ENCODE measurements around the gene COQ2. TPM values are rescaled to one million over a fixed set of nuclear protein-coding genes. Genes with fewer than 3 reads are reported as not detected.

COQ2 gene
- total RNA-seq, 3 donors from 2014 or later (not counting 1 experiment from before 2014, with no cell fraction given): 4.7 to 9.7 (median 7.0) TPM

DNA sequence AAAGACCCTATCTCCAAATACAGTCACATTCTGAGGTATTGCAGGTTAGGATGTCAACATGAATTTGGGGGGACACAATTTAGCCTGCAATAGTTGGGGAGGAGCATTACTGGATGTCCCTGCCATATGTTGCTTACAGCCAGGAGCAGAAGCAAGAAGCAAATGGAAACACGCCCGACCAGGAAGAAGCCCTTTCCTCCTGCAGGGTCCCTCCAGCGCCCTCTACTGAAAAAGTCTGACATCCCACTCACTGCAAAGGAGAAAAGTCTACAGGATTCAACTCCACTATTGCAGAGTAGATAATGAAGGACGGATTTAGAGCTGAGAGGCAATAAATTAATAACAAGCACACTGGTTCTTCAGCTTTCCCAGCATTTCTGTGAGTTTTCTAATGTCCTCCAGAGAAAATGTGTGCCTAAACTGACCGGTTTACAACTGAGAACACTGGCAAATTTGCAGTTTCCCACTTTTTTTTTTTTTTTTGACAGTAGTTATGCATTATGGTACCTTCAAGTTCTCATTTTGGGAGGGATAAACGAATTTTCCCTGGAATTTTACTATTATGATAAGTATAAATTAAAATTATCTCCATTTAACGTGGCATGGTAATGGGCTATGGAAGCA is 31.7 kb downstream of the COQ2 start:
- peak; percentile 51 to 90 for DNase-seq
- no peaks in the 10 kb centered on the region for H3K36me3 Mint-ChIP-seq
- ATAC-seq: peak; percentile 85 to 95 (median 95)
- no peaks in the 10 kb centered on the region for H3K27me3 Mint-ChIP-seq (ENCODE audit: low read depth in 2 of 2)
- H3K9me3 Mint-ChIP-seq: no peaks in the 10 kb centered on the region
- H3K9me3 ChIP-seq (ENCODE audit: control insufficient read depth, insufficient read depth, low read length): no peaks in the 10 kb centered on the region
- peak overlapping the region; percentile 23 for H3K4me3 Mint-ChIP-seq
- H3K27ac Mint-ChIP-seq: peak overlapping the region; percentile 76 to 82
- TF ChIP-seq, protein P1, sequence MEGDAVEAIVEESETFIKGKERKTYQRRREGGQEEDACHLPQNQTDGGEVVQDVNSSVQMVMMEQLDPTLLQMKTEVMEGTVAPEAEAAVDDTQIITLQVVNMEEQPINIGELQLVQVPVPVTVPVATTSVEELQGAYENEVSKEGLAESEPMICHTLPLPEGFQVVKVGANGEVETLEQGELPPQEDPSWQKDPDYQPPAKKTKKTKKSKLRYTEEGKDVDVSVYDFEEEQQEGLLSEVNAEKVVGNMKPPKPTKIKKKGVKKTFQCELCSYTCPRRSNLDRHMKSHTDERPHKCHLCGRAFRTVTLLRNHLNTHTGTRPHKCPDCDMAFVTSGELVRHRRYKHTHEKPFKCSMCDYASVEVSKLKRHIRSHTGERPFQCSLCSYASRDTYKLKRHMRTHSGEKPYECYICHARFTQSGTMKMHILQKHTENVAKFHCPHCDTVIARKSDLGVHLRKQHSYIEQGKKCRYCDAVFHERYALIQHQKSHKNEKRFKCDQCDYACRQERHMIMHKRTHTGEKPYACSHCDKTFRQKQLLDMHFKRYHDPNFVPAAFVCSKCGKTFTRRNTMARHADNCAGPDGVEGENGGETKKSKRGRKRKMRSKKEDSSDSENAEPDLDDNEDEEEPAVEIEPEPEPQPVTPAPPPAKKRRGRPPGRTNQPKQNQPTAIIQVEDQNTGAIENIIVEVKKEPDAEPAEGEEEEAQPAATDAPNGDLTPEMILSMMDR (IDR thresholded peaks at IDR 0.05): peak; percentile 84
- H3K27ac ChIP-seq (ENCODE audit: low read length): peak overlapping the region; percentile 22
- peaks cover 39 to 42% of the 10 kb centered on the region in 2 donors for H3K4me1 Mint-ChIP-seq
- no peaks in the 10 kb centered on the region for H3K27me3 ChIP-seq (ENCODE audit: control insufficient read depth, insufficient read depth, low read length)
- no peaks in the 10 kb centered on the region for H3K36me3 ChIP-seq (ENCODE audit: control insufficient read depth, insufficient read depth, low read length)
- WGBS (ENCODE audit: insufficient coverage): 42% methylated on average over 5 of the region's 7 CpGs
- intact Hi-C loops (cut with micrococcal nuclease): loop anchor here (2.0 to 5.0 kb wide), 2 partner anchors 126 to 142 kb away; no protein-coding TSS in a partner anchor
- H3K4me3 ChIP-seq (ENCODE audit: low read length): no peak overlapping the region
- H3K4me1 ChIP-seq (ENCODE audit: control insufficient read depth, insufficient read depth, low read length): peaks cover 25% of the 10 kb centered on the region

DNA sequence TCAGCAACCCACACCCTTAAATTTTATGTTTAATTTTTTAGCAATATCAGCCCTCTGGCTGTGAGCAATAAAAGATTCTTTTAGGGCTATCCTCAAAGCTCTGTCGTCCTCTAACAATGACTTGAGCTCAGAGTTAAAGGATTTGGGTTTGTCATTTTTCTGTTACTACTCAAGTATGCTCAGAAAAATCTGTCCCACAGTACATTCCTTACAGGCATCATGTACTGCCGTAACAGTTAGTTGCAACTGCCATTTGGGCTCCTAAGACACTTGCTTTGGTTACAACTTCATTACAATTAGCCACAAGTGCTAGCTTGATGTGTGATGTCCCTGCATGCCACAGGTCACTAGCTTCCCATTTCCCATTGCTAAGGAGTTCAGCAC is 33.2 kb downstream of the COQ2 start:
- ATAC-seq (no peak), DNase-seq (no peak)
- WGBS (ENCODE audit: insufficient coverage): 75% methylated on average over 2 of the region's 2 CpGs
- H3K4me1 ChIP-seq (ENCODE audit: control insufficient read depth, insufficient read depth, low read length): peaks cover 32% of the 10 kb centered on the region
- no peaks in the 10 kb centered on the region for H3K36me3 Mint-ChIP-seq
- no peaks in the 10 kb centered on the region for H3K27me3 Mint-ChIP-seq (ENCODE audit: low read depth in 2 of 2)
- TF ChIP-seq, protein P1 (IDR thresholded peaks at IDR 0.05): no peak
- H3K9me3 Mint-ChIP-seq: no peaks in the 10 kb centered on the region
- H3K27ac ChIP-seq (ENCODE audit: low read length): no peak overlapping the region
- no peak overlapping the region for H3K4me3 ChIP-seq (ENCODE audit: low read length)
- peaks cover 43 to 45% of the 10 kb centered on the region in 2 donors for H3K4me1 Mint-ChIP-seq
- H3K27me3 ChIP-seq (ENCODE audit: control insufficient read depth, insufficient read depth, low read length): no peaks in the 10 kb centered on the region
- H3K27ac Mint-ChIP-seq: peak overlapping the region; percentile 53 to 82
- intact Hi-C loops (cut with micrococcal nuclease): loop anchor here (5.0 kb wide), 1 partner anchor 124 kb away; no protein-coding TSS in a partner anchor
- H3K36me3 ChIP-seq (ENCODE audit: control insufficient read depth, insufficient read depth, low read length): no peaks in the 10 kb centered on the region
- peak overlapping the region; percentile 23 for H3K4me3 Mint-ChIP-seq
- H3K9me3 ChIP-seq (ENCODE audit: control insufficient read depth, insufficient read depth, low read length): no peaks in the 10 kb centered on the region

DNA sequence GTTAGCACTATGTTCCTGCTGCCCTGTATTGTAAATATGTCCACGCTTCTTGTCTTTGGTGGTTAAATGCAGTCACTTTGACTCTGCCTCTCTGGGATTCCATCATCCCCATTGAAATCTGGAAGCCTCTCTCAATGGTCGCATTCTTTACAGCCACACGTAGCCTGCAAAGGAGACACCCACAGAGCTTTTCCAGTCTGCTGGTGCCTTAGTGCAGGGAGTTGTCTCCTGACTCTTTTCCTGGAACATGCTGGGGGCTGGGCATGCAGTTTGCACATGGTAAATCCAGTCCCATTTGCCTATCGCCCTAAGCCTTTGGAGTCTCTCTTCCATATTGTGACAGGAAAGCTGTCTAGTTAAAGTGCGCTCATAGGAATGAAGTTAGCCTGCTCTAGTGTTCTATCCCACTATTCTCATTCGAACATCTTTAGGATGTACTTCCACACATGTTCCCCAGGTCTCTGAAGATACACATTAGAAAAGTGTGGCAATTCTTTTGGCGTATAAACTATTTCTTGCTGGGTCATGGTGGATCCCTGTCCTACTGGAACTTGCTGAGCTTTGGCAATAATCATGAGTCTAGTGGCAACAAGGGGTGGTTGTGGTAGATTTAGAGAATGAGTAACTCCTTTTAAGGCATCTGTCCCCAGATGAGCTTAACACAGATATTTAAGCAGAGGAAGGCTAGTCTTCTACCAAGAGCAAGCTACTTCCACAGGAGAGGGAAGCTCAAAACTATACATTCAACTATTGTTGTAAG is 33.7 kb downstream of the COQ2 start:
- Mint-ChIP-seq H3K27ac (peak overlapping the region; percentile 53 to 82), H3K4me1 (peaks cover 49 to 51% of the 10 kb centered on the region in 2 donors), H3K4me3 (peak overlapping the region; percentile 46), H3K27me3 (ENCODE audit: low read depth in 2 of 2) (no peaks in the 10 kb centered on the region), H3K9me3 (no peaks in the 10 kb centered on the region), H3K36me3 (no peaks in the 10 kb centered on the region)
- intact Hi-C loops (cut with micrococcal nuclease): loop anchor here (5.0 kb wide), 1 partner anchor 124 kb away; no protein-coding TSS in a partner anchor
- H3K4me1 ChIP-seq (ENCODE audit: control insufficient read depth, insufficient read depth, low read length): peaks cover 29% of the 10 kb centered on the region
- ATAC-seq (no peak), DNase-seq (no peak)
- H3K9me3 ChIP-seq (ENCODE audit: control insufficient read depth, insufficient read depth, low read length): no peaks in the 10 kb centered on the region
- TF ChIP-seq, protein P1 (IDR thresholded peaks at IDR 0.05): no peak
- H3K4me3 ChIP-seq (ENCODE audit: low read length): no peak overlapping the region
- H3K36me3 ChIP-seq (ENCODE audit: control insufficient read depth, insufficient read depth, low read length): no peaks in the 10 kb centered on the region
- H3K27me3 ChIP-seq (ENCODE audit: control insufficient read depth, insufficient read depth, low read length): no peaks in the 10 kb centered on the region
- 96% methylated on average over 7 of the region's 7 CpGs for WGBS (ENCODE audit: insufficient coverage)
- no peak overlapping the region for H3K27ac ChIP-seq (ENCODE audit: low read length)
